HUES64 (cell line): ENCODE results near the gene ABCD1.
"Not testable (repeated sequence)": the region's sequence is repeated elsewhere in the genome, so short reads cannot be mapped to it uniquely, and the experiment has no call there.

Experiments used
- H3K27ac ChIP-seq: 2 replicates; pipeline ENCODE4 v1.7.0; 2013; ENCODE audit warnings: low read depth, low read length, inconsistent platforms
- H3K27me3 ChIP-seq: 2 replicates; pipeline ENCODE4 v1.6.1; 2013; ENCODE audit warnings: mild to moderate bottlenecking, low read length; ENCODE audit not compliant: insufficient read depth
- H3K36me3 ChIP-seq: 2 replicates; pipeline ENCODE4 v1.6.1; 2013; ENCODE audit warnings: mild to moderate bottlenecking, low read length; ENCODE audit not compliant: insufficient read depth
- H3K4me1 ChIP-seq: 2 replicates; pipeline ENCODE4 v1.6.1; 2013; ENCODE audit warnings: mild to moderate bottlenecking, low read length, moderate library complexity; ENCODE audit not compliant: insufficient read depth
- H3K4me3 ChIP-seq: 2 replicates; pipeline ENCODE4 v1.5.1; 2013; ENCODE audit warnings: mild to moderate bottlenecking, low read length, moderate library complexity
- H3K9ac ChIP-seq: 2 replicates; pipeline ENCODE4 v1.6.1; 2013; ENCODE audit warnings: mild to moderate bottlenecking, low read depth, low read length
- H3K9me3 ChIP-seq: 2 replicates; pipeline ENCODE4 v1.6.1; 2013; ENCODE audit warnings: low read depth, low read length; ENCODE audit not compliant: insufficient read depth
- WGBS: fragments of 150-250, 120-280 bp; methylation state at CpG from one replicate; pipeline ENCODE4 v1.1.7; 2013; ENCODE audit warnings: missing lambda C conversion rate; 5-methylcytosine and 5-hydroxymethylcytosine counted together

The ABCD1 gene

DNA sequence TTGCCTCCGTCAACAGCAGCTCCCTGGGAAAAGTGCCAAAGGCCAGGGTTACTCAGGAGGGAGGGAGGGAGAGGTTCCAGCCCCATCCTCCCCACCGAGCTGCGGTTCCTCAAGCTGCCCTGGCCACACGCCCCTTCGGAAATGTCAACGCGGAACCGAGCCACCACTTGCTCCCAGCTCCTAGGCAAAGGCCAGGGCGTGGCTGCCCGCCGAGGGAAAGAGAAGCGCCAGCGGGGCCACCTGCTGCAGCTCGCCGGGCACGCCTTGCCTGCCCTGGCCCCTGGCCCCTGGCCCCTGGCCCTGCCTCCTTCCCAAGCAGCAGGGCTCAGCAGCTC lies 21.7 kb upstream of the ABCD1 start:
- 96% methylated on average over 16 of the region's 16 CpGs for WGBS
- Histone ChIP-seq H3K36me3 (peaks cover 29% of the 10 kb centered on the region), H3K27me3 (no peaks in the 10 kb centered on the region), H3K4me1 (no peaks in the 10 kb centered on the region), H3K27ac (no peak overlapping the region), H3K9me3 (no peaks in the 10 kb centered on the region), H3K4me3 (no peak overlapping the region), H3K9ac (no peak overlapping the region)

DNA sequence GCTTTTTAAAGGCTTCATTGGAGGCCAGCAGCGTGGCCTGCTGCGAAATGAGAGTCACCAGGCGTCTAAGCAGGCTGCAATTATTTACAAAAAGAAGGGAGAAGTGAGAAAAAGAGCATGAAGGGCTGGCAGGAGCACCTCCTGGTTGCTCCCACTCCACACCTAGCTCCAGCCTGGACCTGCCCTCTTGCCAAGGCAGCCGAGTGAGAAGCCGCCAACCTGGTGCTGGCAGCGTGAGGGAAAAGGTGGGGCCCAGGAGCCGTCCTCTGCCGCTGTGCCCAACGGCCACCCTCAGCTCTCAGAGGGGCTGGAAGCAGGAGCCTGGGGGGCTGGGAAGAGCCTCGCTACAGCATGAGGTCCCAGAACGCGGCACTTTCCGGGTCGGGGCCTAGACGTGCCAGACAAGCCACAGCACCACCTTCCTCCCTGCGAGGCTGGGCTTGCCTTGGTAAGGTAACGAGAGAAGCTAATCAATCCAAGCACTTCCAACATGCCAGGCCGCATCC lies 20.6 kb upstream of the ABCD1 start:
- Histone ChIP-seq H3K27me3 (no peaks in the 10 kb centered on the region), H3K27ac (no peak overlapping the region), H3K36me3 (peaks cover 31% of the 10 kb centered on the region), H3K4me3 (no peak overlapping the region), H3K4me1 (no peaks in the 10 kb centered on the region), H3K9ac (no peak overlapping the region), H3K9me3 (no peaks in the 10 kb centered on the region)
- WGBS: 98% methylated on average over 17 of the region's 18 CpGs

DNA sequence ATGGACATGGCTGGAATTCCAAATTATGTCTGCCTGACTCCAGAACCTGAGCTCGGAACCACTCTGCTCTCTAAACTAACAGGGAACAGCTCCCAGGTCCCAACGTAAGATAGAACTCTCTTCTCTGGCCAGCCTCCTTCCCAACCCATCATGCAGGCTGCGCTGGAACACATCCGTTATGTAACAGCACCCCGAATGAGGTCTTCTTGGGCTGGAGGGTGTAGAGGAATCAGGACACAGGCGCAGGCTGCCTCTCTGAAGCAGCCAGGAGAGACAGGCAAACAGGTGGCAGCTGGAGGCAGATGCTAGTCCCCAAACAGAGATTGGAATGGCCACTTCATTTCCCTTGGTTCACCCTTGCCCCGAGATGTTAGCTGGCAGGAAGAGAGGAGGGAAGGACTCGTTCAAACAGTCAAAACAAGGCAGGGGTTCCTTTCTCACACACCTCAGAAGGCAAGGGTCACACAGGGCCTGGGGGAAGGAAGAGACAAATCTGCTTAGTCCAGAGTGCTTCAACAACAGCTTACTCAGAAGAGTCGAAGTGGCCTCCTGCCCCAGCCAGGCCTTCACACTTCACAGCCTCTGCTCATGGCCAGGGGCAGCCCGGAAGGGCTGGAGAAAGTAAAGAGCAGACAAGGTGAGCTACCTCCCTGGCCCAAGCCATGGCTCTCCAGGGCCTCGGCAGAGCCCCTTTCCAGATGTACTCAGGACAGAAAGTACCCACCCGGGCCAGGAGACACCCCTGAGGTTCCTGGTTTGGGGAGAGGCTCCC lies 19.8 kb upstream of the ABCD1 start:
- WGBS: 95% methylated on average over 10 of the region's 12 CpGs
- peaks cover 33% of the 10 kb centered on the region for H3K36me3 ChIP-seq
- H3K27me3 ChIP-seq, H3K9me3 ChIP-seq, H3K27ac ChIP-seq, H3K4me1 ChIP-seq, H3K4me3 ChIP-seq, H3K9ac ChIP-seq: not testable (repeated sequence)

DNA sequence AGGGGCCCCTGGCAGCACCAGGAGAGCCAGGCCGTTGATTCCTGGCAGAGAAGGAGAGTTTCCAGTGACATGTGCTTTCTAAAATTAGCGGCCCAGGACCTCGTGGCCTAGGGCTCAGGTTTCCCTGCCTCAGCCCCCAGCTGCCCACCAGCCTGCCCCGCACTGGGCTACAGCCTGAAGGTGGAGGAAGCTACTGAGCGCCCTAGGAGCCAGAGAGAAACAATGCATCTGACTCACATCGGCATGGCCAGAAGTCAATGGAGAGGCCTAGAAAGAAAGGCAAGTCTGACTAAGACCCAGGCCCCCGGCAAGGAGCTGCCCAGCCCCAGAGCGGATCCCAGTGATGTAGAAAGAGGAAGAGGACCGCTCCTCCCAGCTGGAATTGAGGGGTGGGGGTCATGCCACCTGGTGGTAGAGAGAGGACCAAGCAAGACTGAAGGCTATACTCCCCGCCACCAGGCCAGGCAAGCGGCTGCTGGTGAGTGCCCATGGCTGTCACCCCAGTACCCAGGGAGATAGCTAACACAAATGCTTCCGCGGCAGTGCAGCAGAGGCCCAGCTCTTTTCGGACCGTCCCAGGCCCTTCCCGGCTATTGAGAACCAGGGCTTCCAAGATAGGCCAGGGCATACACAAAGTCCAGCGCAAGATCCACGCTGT lies 19.1 kb upstream of the ABCD1 start:
- not testable (repeated sequence) for H3K27me3 ChIP-seq, H3K9me3 ChIP-seq, H3K9ac ChIP-seq, H3K27ac ChIP-seq, H3K4me3 ChIP-seq, H3K4me1 ChIP-seq
- peaks cover 36% of the 10 kb centered on the region for H3K36me3 ChIP-seq
- WGBS: 90% methylated on average over 18 of the region's 18 CpGs

DNA sequence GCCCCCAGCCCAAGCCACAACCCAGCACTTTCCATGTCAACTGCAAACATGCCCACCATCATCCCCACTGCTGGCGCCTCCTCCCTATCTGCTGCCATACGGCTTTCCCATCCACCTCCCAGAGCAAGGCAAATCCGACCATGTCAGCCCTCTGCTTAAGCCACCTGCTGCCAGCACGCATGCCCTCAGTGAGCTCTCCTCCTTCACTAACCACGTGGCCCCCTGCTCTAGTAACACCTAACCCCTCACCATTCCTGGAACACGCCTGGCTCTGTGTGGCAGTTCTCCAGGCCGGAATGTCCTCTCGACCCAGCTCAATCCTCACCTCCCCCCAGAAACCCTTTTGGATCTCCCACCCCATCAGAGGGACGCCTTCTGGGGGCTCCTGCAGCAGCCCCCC lies 17.9 kb upstream of the ABCD1 start:
- WGBS: 92% methylated on average over 9 of the region's 9 CpGs
- no peak overlapping the region for H3K27ac ChIP-seq
- no peaks in the 10 kb centered on the region for H3K27me3 ChIP-seq
- no peaks in the 10 kb centered on the region for H3K4me1 ChIP-seq
- no peaks in the 10 kb centered on the region for H3K9me3 ChIP-seq
- no peak overlapping the region for H3K9ac ChIP-seq
- H3K36me3 ChIP-seq: peaks cover 38% of the 10 kb centered on the region
- no peak overlapping the region for H3K4me3 ChIP-seq

DNA sequence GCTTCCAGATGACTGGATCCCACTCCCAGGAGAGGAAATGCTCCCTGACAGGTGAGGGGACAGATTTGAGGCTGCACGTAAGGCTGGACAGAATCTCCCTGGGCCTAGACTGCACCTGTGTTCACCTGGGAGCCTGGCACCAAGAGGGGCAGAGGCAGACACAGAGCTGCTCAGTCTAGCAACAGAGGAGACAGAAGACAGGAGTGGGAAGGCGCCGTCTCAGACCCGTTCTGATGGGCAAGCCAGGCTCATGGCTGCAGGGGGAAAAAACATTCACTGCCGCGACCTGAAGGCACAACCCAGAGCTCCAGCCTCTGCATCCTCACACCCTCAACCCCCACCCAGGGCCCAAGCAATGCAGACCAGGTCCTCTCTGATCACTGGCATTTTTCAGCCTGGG lies 17.2 kb upstream of the ABCD1 start:
- Histone ChIP-seq H3K9ac (no peak overlapping the region), H3K9me3 (no peaks in the 10 kb centered on the region), H3K36me3 (peaks cover 35% of the 10 kb centered on the region), H3K4me3 (no peak overlapping the region), H3K4me1 (no peaks in the 10 kb centered on the region), H3K27ac (no peak overlapping the region), H3K27me3 (no peaks in the 10 kb centered on the region)
- 94% methylated on average over 6 of the region's 6 CpGs for WGBS

DNA sequence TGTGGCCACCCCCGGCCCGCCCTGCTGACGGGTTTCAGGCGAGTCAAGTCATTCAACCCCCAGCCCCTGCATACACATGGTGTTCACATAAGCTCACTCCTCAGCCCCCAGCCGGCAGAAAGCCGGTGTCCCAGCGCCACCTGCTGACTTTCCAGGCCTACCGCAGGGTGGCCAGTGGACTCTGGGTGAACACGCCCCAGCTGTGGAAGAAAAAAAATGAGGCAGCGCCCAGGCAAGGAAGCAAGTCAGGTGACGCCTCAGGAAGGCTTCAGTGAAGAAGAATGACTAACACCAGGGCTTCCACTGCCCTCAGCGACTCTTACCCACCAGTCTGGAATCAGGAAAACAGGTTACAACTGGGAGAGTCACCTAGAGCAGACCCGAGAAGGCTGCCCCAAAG lies 16.2 kb upstream of the ABCD1 start:
- Histone ChIP-seq H3K9ac (no peak overlapping the region), H3K4me3 (no peak overlapping the region), H3K27me3 (no peaks in the 10 kb centered on the region), H3K36me3 (peaks cover 34% of the 10 kb centered on the region), H3K27ac (no peak overlapping the region), H3K9me3 (no peaks in the 10 kb centered on the region), H3K4me1 (no peaks in the 10 kb centered on the region)
- 36% methylated on average over 13 of the region's 13 CpGs for WGBS

DNA sequence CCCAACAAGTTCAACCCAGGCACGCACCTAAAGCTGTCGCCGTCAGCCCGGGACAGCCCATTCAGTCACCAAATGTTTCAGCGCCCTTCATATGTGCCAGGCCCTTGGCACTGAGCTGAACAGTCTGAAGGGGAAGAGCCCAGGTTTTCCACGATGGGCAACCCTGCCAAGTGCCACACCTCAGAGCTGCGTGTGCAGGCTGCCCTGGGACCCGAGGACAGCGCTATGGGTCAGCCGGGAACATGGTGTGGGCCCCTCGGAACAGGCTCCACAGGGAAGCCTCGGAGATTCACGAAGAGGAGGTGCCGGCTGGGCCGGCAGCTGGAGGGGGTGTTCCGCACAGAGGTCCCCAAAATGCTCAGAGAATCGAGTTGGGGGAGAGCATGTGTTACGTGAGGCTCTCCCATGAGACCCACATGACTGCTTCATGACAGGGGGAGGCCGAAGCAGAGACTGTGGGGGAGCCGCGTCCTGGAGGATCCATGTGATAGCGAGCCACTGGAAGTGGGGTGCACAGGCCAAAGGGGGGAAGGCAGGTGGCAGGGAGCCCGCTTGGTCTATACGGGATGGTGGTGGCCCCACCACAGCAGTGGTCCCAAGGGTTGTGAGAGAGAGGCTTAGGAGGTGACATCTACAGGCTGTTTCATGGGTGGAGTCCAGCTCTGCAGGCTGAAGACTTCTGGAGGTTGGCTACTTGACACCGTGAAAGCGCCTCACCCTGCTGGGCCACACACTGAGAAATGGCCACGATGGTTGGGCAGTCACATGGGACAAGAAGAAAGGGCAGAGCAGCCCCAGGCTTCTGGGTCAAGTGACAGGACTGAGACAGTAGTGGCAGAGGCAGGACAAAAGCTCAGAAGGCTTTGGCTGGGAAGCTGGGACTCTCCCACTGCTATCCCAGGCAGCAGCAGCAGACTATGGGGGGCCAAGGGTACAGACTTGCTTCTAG lies 14.7 kb upstream of the ABCD1 start:
- Histone ChIP-seq H3K9ac (no peak overlapping the region), H3K27me3 (no peaks in the 10 kb centered on the region), H3K9me3 (no peaks in the 10 kb centered on the region), H3K4me3 (no peak overlapping the region), H3K4me1 (no peaks in the 10 kb centered on the region), H3K27ac (no peak overlapping the region), H3K36me3 (peaks cover 37% of the 10 kb centered on the region)
- WGBS: 94% methylated on average over 27 of the region's 27 CpGs

DNA sequence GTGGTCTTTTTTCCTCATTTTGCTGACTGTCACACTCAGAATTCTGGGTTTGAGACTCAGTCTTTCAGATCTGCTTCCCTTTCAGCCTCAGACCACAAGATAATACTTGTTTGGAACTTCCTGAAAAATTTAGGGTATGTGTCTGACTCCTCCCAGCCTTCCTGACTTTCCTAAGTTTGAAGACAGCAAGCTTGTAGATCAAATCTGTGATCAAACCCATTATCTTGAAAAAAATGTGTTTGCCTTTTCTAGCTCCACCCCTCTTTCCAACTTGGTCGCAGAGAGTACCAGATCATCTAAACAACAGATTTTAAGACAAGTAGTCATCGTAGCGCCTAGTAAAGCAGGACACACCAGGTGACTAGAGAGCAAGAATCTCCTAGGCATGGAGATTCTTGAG lies 10.4 kb upstream of the ABCD1 start:
- Histone ChIP-seq H3K27ac (no peak overlapping the region), H3K27me3 (no peaks in the 10 kb centered on the region), H3K9ac (no peak overlapping the region), H3K9me3 (no peaks in the 10 kb centered on the region), H3K4me1 (no peaks in the 10 kb centered on the region), H3K36me3 (peaks cover 64% of the 10 kb centered on the region), H3K4me3 (no peak overlapping the region)
- 98% methylated on average over 3 of the region's 3 CpGs for WGBS

DNA sequence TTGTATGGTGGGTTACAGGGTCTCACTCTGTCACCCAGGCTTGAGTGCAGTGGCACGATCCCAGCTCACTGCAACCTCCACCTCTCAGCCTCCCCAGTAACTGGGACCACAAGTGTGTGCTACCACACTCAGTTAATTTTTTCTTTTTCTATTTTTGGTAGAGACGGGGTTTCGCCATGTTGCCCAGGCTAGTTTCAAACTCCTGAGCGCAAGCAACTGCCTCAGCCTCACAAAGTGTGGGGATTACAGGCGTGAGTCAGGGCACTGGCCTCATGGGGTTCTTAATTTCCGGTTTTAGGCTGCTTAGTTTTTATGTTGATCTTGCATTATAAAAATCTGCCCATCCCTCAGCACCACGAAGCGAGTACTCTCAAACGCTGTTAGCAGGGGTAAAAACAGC lies 7.2 kb upstream of the ABCD1 start:
- H3K36me3 ChIP-seq: peaks cover 76% of the 10 kb centered on the region
- H3K27ac ChIP-seq: no peak overlapping the region
- no peak overlapping the region for H3K4me3 ChIP-seq
- H3K27me3 ChIP-seq: no peaks in the 10 kb centered on the region
- 97% methylated on average over 9 of the region's 9 CpGs for WGBS
- H3K9me3 ChIP-seq: no peaks in the 10 kb centered on the region
- H3K4me1 ChIP-seq: no peaks in the 10 kb centered on the region
- no peak overlapping the region for H3K9ac ChIP-seq

DNA sequence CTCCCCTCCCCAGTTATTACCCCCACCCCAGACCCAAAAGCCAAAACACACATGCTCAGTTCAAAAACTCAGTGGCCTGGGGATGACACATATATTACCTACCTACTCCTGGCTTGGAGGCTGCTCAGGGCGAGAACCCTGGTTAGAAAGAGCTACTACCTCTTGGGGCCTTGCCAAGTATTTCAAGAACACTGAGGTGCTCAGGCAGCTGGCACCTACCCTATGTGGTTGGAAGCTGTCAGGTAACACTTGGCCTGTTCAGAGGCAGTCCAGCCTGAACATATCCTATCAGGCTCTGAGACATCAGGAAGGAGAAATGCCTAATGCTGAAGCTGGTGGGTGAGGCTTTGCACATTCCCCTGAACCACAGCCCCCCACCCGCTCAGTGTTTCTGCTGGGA lies 5.4 kb upstream of the ABCD1 start:
- Histone ChIP-seq H3K4me3 (no peak overlapping the region), H3K27ac (no peak overlapping the region), H3K36me3 (peaks cover 69% of the 10 kb centered on the region), H3K27me3 (no peaks in the 10 kb centered on the region), H3K9ac (no peak overlapping the region), H3K9me3 (no peaks in the 10 kb centered on the region), H3K4me1 (peaks cover 8% of the 10 kb centered on the region; the same call in 1 of the 2 replicates)
- 86% methylated on average over 2 of the region's 2 CpGs for WGBS
